ENCODE results near the gene UPF1. TPM values are rescaled to one million over a fixed set of nuclear protein-coding genes. Genes with fewer than 3 reads are reported as not detected.

The UPF1 gene
- total and polyA plus RNA-seq, 4 donors, result 48.3 to 89.2 (median 64.5) TPM

- ATAC-seq (ENCODE audit: insufficient read depth, low FRiP score) (no peak), DNase-seq (no peak)
- Histone ChIP-seq H3K36me3 (ENCODE audit: control insufficient read depth in 4 of 4, insufficient read depth in 4 of 4, low read length in 4 of 4) (no peaks in the 10 kb centered on the region), H3K4me3 (no peak overlapping the region), H3K9me3 (ENCODE audit: control insufficient read depth in 4 of 4, insufficient read depth in 3 of 4, low read length in 3 of 4) (no peaks in the 10 kb centered on the region), H3K9ac (ENCODE audit: insufficient read depth in 1 of 2, low read length in 2 of 2) (no peak overlapping the region), H3K27me3 (ENCODE audit: control insufficient read depth in 3 of 3, insufficient read depth in 3 of 3, low read length in 2 of 3) (no peaks in the 10 kb centered on the region), H3K27ac (ENCODE audit: low read depth in 1 of 2, low read length in 1 of 2) (no peak overlapping the region), H3K4me1 (ENCODE audit: control insufficient read depth in 5 of 5, insufficient read depth in 5 of 5, low read length in 5 of 5) (no peaks in the 10 kb centered on the region)
- 83 to 91% methylated on average over 30 of the region's 30 CpGs for WGBS, 2 donors
- TF ChIP-seq, protein P1, sequence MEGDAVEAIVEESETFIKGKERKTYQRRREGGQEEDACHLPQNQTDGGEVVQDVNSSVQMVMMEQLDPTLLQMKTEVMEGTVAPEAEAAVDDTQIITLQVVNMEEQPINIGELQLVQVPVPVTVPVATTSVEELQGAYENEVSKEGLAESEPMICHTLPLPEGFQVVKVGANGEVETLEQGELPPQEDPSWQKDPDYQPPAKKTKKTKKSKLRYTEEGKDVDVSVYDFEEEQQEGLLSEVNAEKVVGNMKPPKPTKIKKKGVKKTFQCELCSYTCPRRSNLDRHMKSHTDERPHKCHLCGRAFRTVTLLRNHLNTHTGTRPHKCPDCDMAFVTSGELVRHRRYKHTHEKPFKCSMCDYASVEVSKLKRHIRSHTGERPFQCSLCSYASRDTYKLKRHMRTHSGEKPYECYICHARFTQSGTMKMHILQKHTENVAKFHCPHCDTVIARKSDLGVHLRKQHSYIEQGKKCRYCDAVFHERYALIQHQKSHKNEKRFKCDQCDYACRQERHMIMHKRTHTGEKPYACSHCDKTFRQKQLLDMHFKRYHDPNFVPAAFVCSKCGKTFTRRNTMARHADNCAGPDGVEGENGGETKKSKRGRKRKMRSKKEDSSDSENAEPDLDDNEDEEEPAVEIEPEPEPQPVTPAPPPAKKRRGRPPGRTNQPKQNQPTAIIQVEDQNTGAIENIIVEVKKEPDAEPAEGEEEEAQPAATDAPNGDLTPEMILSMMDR (IDR thresholded peaks at IDR 0.05; ENCODE audit: control extremely low read depth, extremely low read depth), result no peak
These were observed 52.0 kb downstream of the UPF1 start for GRCh38 chr19:18883526-18884304.

GRCh38 chr19:18886972-18887371, 55.2 kb downstream of the UPF1 start:
- no peak for ATAC-seq (ENCODE audit: insufficient read depth, low FRiP score)
- WGBS, 2 donors, result 95 to 96% methylated on average over 4 of the region's 4 CpGs

GRCh38 chr19:18889949-18890745, 58.4 kb downstream of the UPF1 start:
- H3K27me3 ChIP-seq (ENCODE audit: control insufficient read depth in 3 of 3, insufficient read depth in 3 of 3, low read length in 2 of 3), result peaks cover 0 to 8% (median 0%) of the 10 kb centered on the region in 3 donors
- no peaks in the 10 kb centered on the region for H3K9me3 ChIP-seq (ENCODE audit: control insufficient read depth in 4 of 4, insufficient read depth in 3 of 4, low read length in 3 of 4)
- H3K27ac ChIP-seq (ENCODE audit: low read depth in 1 of 2, low read length in 1 of 2), result no peak overlapping the region
- no peak overlapping the region for H3K9ac ChIP-seq (ENCODE audit: insufficient read depth in 1 of 2, low read length in 2 of 2)
- WGBS, 2 donors, result 81 to 91% methylated on average over 10 of the region's 10 CpGs
- DNase-seq (no peak), ATAC-seq (ENCODE audit: insufficient read depth, low FRiP score) (no peak)
- H3K4me1 ChIP-seq (ENCODE audit: control insufficient read depth in 5 of 5, insufficient read depth in 5 of 5, low read length in 5 of 5), result peaks cover 0 to 17% (median 0%) of the 10 kb centered on the region in 5 donors
- TF ChIP-seq, protein P1 (IDR thresholded peaks at IDR 0.05; ENCODE audit: control extremely low read depth, extremely low read depth), result no peak
- no peak overlapping the region for H3K4me3 ChIP-seq
- H3K36me3 ChIP-seq (ENCODE audit: control insufficient read depth in 4 of 4, insufficient read depth in 4 of 4, low read length in 4 of 4), result no peaks in the 10 kb centered on the region

More at GRCh38 chr19:18886972-18887371, 55.2 kb downstream of the UPF1 start:
- Histone ChIP-seq H3K4me1 (ENCODE audit: control insufficient read depth in 5 of 5, insufficient read depth in 5 of 5, low read length in 5 of 5) (no peaks in the 10 kb centered on the region), H3K9me3 (ENCODE audit: control insufficient read depth in 4 of 4, insufficient read depth in 3 of 4, low read length in 3 of 4) (no peaks in the 10 kb centered on the region), H3K27me3 (ENCODE audit: control insufficient read depth in 3 of 3, insufficient read depth in 3 of 3, low read length in 2 of 3) (no peaks in the 10 kb centered on the region), H3K4me3 (no peak overlapping the region), H3K27ac (ENCODE audit: low read depth in 1 of 2, low read length in 1 of 2) (no peak overlapping the region), H3K36me3 (ENCODE audit: control insufficient read depth in 4 of 4, insufficient read depth in 4 of 4, low read length in 4 of 4) (no peaks in the 10 kb centered on the region), H3K9ac (ENCODE audit: insufficient read depth in 1 of 2, low read length in 2 of 2) (no peak overlapping the region)
- DNase-seq, result no peak
- TF ChIP-seq, protein P1 (IDR thresholded peaks at IDR 0.05; ENCODE audit: control extremely low read depth, extremely low read depth), result no peak
